ENCODE measurements around the gene XAF1.
A peak's percentile ranks its signal among the peaks of the same experiment; 100 is the strongest.
"Not testable (repeated sequence)": the region's sequence is repeated elsewhere in the genome, so short reads cannot be mapped to it uniquely, and the experiment has no call there.

The XAF1 gene

GRCh38 chr17:6800422-6801027 lies 44.7 kb downstream of the XAF1 start:
- peak in 1 of 2 donors; percentile 9 for DNase-seq (ENCODE audit: low read depth in 2 of 2)

GRCh38 chr17:6811510-6811909 lies 55.7 kb downstream of the XAF1 start:
- no peak for DNase-seq (ENCODE audit: low read depth in 2 of 2)

GRCh38 chr17:6812295-6812694 lies 56.4 kb downstream of the XAF1 start:
- no peak for DNase-seq (ENCODE audit: low read depth in 2 of 2)

DNA sequence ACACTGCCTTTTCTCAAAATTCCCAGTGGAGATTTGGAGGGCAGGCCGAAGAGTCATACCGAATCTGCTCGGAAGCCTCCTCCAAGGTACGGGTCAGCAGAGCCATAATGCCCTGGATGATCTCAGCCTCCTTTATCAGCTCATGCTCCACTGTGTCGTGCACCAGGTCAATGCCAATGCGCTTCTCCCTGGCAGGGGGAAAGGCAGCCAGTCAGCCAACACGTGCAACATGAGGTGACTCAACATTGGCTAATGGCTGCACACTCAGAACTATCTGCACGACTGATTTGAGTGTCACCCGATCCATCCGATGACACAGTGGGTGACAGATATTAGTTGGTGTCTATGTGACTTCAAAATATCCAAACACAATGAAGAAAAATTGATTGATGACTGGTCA lies 59.9 kb downstream of the XAF1 start:
- DNase-seq (ENCODE audit: low read depth in 2 of 2): no peak

- not testable (repeated sequence) for DNase-seq (ENCODE audit: low read depth in 2 of 2)
Measured at GRCh38 chr17:6816368-6816767, 60.5 kb downstream of the XAF1 start.

DNA sequence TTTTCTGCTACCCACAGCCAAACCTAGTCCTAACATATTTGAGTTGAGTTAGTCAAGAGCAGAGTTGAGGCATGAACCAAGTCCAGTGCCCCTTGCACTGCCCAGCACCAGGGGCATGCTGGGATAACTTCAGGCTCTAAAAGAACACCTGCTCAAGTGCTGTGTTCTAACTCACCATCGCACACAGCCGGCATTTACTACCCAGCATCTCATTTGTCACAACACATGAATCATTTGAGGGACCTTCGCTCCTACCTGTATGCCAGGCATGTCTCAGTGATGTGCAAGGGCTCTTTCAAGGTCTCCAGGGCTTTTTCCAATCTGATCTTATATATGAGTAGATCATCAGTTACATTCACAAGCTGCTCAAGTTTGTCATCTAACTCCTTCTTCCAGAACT lies 63.1 kb downstream of the XAF1 start:
- DNase-seq (ENCODE audit: low read depth in 2 of 2): no peak

GRCh38 chr17:6823011-6823442 lies 67.2 kb downstream of the XAF1 start:
- no peak for DNase-seq (ENCODE audit: low read depth in 2 of 2)

All from activated CD4-positive, alpha-beta T cell treated with anti-CD3 and anti-CD28 coated beads for 24 hours (primary cell).